Parathyroid adenoma (tissue), 2 donors: Measurements from ENCODE around the gene KCNJ6.

Experiments used
- H2AFZ ChIP-seq: fragments of 300-600 bp; sonication (generic); one replicate; pipeline ENCODE4 v1.7.0; 2017; ENCODE audit warnings: antibody characterized with exemption, mild to moderate bottlenecking
- H3K27ac ChIP-seq: fragments of 300-600 bp; sonication (generic); one replicate; pipeline ENCODE4 v1.7.0; 2017
- H3K27me3 ChIP-seq: fragments of 300-600 bp; sonication (generic); one replicate; pipeline ENCODE4 v1.7.0; 2017; ENCODE audit warnings: low read length; ENCODE audit not compliant: control insufficient read depth, insufficient read depth
- H3K36me3 ChIP-seq: fragments of 300-600 bp; sonication (generic); one replicate; pipeline ENCODE4 v1.7.0; 2017; ENCODE audit warnings: low read length; ENCODE audit not compliant: control insufficient read depth, insufficient read depth
- H3K4me1 ChIP-seq: fragments of 300-600 bp; sonication (generic); one replicate; pipeline ENCODE4 v1.7.0; 2017; ENCODE audit warnings: control low read depth
- H3K4me2 ChIP-seq: fragments of 300-600 bp; sonication (generic); one replicate; pipeline ENCODE4 v1.7.0; 2017; ENCODE audit warnings: low read length
- H3K4me3 ChIP-seq: fragments of 300-600 bp; sonication (generic); one replicate; pipeline ENCODE4 v1.7.0; 2017; ENCODE audit warnings: low read depth, low read length
- H3K79me2 ChIP-seq: fragments of 300-600 bp; sonication (generic); one replicate; pipeline ENCODE4 v1.7.0; 2017; ENCODE audit warnings: control low read depth
- H3K9ac ChIP-seq: fragments of 300-600 bp; sonication (generic); one replicate; pipeline ENCODE4 v1.7.0; 2017; ENCODE audit warnings: mild to moderate bottlenecking
- H3K9me3 ChIP-seq: fragments of 300-600 bp; sonication (generic); one replicate; pipeline ENCODE4 v1.7.0; 2017; ENCODE audit warnings: low read length; ENCODE audit not compliant: control insufficient read depth
- TF ChIP-seq, protein P1 (sequence below): fragments of 300-600 bp; sonication (generic); IDR thresholded peaks from one replicate; pipeline ENCODE4 v1.7.0; 2017; ENCODE audit warnings: antibody characterized with exemption, mild to moderate bottlenecking
- donor health status: primary hyperparathyroidism.

KCNJ6 gene

DNA sequence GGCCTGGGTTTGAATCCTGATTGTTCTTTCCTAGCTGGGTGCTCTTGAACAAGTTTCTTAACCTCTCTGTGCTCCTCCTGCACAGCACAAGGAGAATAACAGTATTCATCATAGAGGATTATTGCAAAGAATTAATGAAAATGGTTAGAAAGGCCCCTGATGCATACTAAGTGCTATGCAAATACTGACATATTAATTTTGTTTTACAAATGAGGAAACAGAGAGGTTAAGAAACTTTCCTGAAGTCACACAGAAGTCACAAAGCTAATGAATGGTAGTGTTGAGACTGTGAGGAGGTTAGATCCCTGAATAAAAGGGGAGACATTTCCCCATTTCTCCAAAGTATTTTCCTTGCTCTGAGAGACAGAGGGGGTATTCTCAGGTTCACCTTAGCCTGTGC lies 99.0 kb downstream of the KCNJ6 start:
- Histone ChIP-seq H2AFZ (no peak overlapping the region), H3K36me3 (no peaks in the 10 kb centered on the region), H3K79me2 (no peaks in the 10 kb centered on the region), H3K4me3 (no peak overlapping the region), H3K4me1 (no peaks in the 10 kb centered on the region), H3K27ac (no peak overlapping the region), H3K4me2 (no peak overlapping the region), H3K27me3 (no peaks in the 10 kb centered on the region), H3K9me3 (no peaks in the 10 kb centered on the region), H3K9ac (no peak overlapping the region)
- TF ChIP-seq, protein P1, sequence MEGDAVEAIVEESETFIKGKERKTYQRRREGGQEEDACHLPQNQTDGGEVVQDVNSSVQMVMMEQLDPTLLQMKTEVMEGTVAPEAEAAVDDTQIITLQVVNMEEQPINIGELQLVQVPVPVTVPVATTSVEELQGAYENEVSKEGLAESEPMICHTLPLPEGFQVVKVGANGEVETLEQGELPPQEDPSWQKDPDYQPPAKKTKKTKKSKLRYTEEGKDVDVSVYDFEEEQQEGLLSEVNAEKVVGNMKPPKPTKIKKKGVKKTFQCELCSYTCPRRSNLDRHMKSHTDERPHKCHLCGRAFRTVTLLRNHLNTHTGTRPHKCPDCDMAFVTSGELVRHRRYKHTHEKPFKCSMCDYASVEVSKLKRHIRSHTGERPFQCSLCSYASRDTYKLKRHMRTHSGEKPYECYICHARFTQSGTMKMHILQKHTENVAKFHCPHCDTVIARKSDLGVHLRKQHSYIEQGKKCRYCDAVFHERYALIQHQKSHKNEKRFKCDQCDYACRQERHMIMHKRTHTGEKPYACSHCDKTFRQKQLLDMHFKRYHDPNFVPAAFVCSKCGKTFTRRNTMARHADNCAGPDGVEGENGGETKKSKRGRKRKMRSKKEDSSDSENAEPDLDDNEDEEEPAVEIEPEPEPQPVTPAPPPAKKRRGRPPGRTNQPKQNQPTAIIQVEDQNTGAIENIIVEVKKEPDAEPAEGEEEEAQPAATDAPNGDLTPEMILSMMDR, result no peak

DNA sequence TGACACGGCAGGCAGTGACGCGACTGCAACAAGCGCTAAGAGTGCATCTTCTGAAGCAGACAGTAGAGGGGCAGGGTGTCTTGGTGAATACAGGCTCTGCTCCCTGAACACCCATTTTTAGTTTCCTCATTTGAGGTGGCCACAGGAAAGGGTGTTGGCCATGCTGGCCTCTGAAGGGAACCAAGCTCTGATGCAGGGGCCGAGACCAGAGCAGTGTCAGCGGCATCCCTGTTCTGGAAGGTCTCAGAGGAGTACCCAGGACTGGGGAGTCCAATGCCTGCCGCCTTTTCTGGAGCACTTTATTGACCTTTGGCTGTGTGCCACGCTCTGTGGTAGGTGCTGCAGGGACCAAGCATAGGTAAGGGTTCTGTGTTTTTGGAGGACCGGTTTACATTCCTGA lies 100.4 kb downstream of the KCNJ6 start:
- H3K4me1 ChIP-seq, result no peaks in the 10 kb centered on the region
- no peaks in the 10 kb centered on the region for H3K9me3 ChIP-seq
- no peak overlapping the region for H3K9ac ChIP-seq
- no peak overlapping the region for H2AFZ ChIP-seq
- no peak overlapping the region for H3K27ac ChIP-seq
- no peaks in the 10 kb centered on the region for H3K27me3 ChIP-seq
- no peaks in the 10 kb centered on the region for H3K36me3 ChIP-seq
- H3K4me3 ChIP-seq, result no peak overlapping the region
- TF ChIP-seq, protein P1, result no peak
- no peaks in the 10 kb centered on the region for H3K79me2 ChIP-seq
- H3K4me2 ChIP-seq, result no peak overlapping the region

DNA sequence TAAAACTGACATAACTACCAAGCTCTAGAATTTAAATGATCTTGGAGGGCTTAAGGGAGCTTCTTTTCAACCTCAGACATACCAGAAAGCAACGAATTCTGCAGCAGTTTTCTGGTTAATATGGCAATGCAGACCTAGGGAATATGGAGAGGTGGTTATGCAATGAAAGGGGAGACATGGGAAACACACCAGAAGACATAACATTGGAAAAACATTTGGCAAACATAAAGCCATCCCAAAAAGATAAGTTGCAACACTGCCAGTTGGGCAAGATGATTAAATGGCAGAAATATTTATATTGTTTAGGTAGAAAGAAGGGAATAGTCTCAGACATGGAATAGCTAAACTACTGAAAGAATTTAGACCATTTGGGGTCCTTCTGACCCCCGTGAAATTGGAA lies 104.5 kb downstream of the KCNJ6 start:
- Histone ChIP-seq H3K36me3 (no peaks in the 10 kb centered on the region), H3K9ac (no peak overlapping the region)

DNA sequence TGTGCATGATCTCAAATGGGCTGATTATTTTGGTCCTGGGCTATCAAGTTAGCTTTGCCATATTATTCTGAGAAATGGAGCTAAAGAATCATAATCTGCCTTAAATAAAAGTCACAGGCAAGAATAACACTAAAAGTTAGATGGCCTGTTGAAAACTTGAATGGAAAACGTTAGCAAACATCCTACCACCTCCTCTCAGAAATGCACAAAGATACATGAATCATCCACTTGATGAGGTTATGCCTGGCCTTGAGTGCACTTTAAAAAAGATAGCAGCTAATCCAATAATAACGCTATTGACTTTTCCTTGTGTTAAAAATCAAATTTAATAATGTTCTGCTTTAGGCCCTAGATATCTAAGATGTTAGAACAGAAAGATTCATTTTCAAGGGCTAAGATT lies 108.0 kb downstream of the KCNJ6 start:
- Histone ChIP-seq H3K27me3 (no peaks in the 10 kb centered on the region), H3K4me2 (no peak overlapping the region), H3K36me3 (no peaks in the 10 kb centered on the region), H3K4me1 (no peaks in the 10 kb centered on the region), H3K79me2 (no peaks in the 10 kb centered on the region), H2AFZ (no peak overlapping the region), H3K9ac (no peak overlapping the region), H3K27ac (no peak overlapping the region), H3K4me3 (no peak overlapping the region), H3K9me3 (no peaks in the 10 kb centered on the region)
- TF ChIP-seq, protein P1, result no peak

More for the DNA sequence above, 104.5 kb downstream of the KCNJ6 start:
- TF ChIP-seq, protein P1, result no peak
- H3K9me3 ChIP-seq, result no peaks in the 10 kb centered on the region
- H3K27me3 ChIP-seq, result no peaks in the 10 kb centered on the region
- no peaks in the 10 kb centered on the region for H3K79me2 ChIP-seq
- no peaks in the 10 kb centered on the region for H3K4me1 ChIP-seq
- no peak overlapping the region for H3K27ac ChIP-seq
- no peak overlapping the region for H2AFZ ChIP-seq
- no peak overlapping the region for H3K4me2 ChIP-seq
- no peak overlapping the region for H3K4me3 ChIP-seq

DNA sequence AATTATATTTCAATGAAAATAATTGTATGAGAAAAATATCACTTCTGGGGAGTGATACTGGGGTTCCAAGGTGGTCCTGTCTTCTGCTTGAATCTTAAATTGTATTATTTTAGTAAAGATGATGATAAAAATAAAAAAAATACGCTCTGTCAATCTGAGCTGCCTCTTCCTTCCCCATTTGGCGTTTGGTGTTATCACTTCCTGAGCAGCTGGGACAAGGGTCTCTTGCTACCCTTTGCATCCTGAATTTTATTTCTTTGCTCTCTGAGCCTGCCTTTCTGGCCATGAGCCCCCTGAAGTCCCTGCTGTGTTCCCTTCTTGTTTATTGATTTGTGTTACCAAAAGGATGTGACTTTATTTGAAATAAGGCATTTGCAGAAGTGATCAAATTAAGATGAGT lies 111.0 kb downstream of the KCNJ6 start:
- Histone ChIP-seq H3K27me3 (no peaks in the 10 kb centered on the region), H3K9me3 (no peaks in the 10 kb centered on the region), H3K27ac (no peak overlapping the region), H2AFZ (no peak overlapping the region), H3K4me1 (no peaks in the 10 kb centered on the region), H3K9ac (no peak overlapping the region), H3K79me2 (no peaks in the 10 kb centered on the region), H3K4me2 (no peak overlapping the region), H3K36me3 (no peaks in the 10 kb centered on the region), H3K4me3 (no peak overlapping the region)
- TF ChIP-seq, protein P1, result no peak
